Caco-2 (cell line): ENCODE results near the gene KRT28. TPM values are rescaled to one million over a fixed set of nuclear protein-coding genes. Genes with fewer than 3 reads are reported as not detected.

Source experiments
- BruUV-seq: library from RNA; stranded (reverse); fragments of 400-500 nt; replicated peaks from 2 replicates; lab custom pipeline; 2021; lab: Mats Ljungman, UMichigan
- CTCF ChIA-PET: fragments of 300-600 bp; sonication (Branson Sonifier 250); formaldehyde crosslinking; loops from one replicate; lab custom pipeline; 2022; ENCODE audit warnings: antibody characterized with exemption; lab: Charles Lee
- POLR2A ChIA-PET: fragments of 300-600 bp; sonication (Branson Sonifier 250); formaldehyde crosslinking; loops from one replicate; lab custom pipeline; 2022; ENCODE audit warnings: antibody characterized with exemption; lab: Charles Lee
- DNase-seq, 2 experiments: peaks; one replicate each; pipeline versions ENCODE4 v3.0.0 to v3.0.0-alpha.2; 2020 to 2022
- H3K27me3 ChIP-seq: replicated peaks from 2 replicates; pipeline ENCODE4 v1.6.0; 2011; ENCODE audit warnings: low read length; ENCODE audit not compliant: control insufficient read depth, insufficient read depth
- H3K36me3 ChIP-seq: 2 replicates; pipeline ENCODE4 v1.5.1; 2011; ENCODE audit warnings: low read length; ENCODE audit not compliant: control insufficient read depth, insufficient read depth
- H3K4me1 ChIP-seq: fragments of 250-450 bp; sonication (Bioruptor Pico); 2 replicates; pipeline ENCODE4 v1.5.1; 2020; ENCODE audit warnings: mild to moderate bottlenecking
- H3K4me3 ChIP-seq: 2 replicates; pipeline ENCODE4 v1.5.1; 2011; ENCODE audit warnings: low read depth, mild to moderate bottlenecking, control low read depth, low read length
- H3K9me3 ChIP-seq: fragments of 250-450 bp; sonication (Bioruptor Pico); 2 replicates; pipeline ENCODE4 v1.5.1; 2020; ENCODE audit warnings: mild to moderate bottlenecking, moderate library complexity
- H3K27ac Mint-ChIP-seq: one replicate; pipeline ENCODE4 v1.8.0; 2022; ENCODE audit warnings: mixed read lengths; ENCODE audit not compliant: unreplicated experiment
- H3K27me3 Mint-ChIP-seq: one replicate; pipeline ENCODE4 v1.8.0; 2022; ENCODE audit warnings: mixed read lengths; ENCODE audit not compliant: insufficient read depth, unreplicated experiment
- H3K36me3 Mint-ChIP-seq: one replicate; pipeline ENCODE4 v1.8.0; 2022; ENCODE audit warnings: mild to moderate bottlenecking, mixed read lengths; ENCODE audit not compliant: insufficient read depth, unreplicated experiment
- H3K4me1 Mint-ChIP-seq: one replicate; pipeline ENCODE4 v1.8.0; 2022; ENCODE audit warnings: low read depth, mixed read lengths; ENCODE audit not compliant: unreplicated experiment
- H3K4me3 Mint-ChIP-seq: one replicate; pipeline ENCODE4 v1.8.0; 2022; ENCODE audit warnings: mild to moderate bottlenecking, moderate library complexity, mixed read lengths; ENCODE audit not compliant: unreplicated experiment
- H3K9me3 Mint-ChIP-seq: one replicate; pipeline ENCODE4 v1.8.0; 2022; ENCODE audit warnings: mixed read lengths; ENCODE audit not compliant: unreplicated experiment
- CTCF ChIP-seq, 2 experiments: fragments of 200-600 bp in 1 of 2; IDR thresholded peaks; 1 replicate in 1 of 2; 2 replicates in 1 of 2; pipeline versions ENCODE4 v1.5.1 to v1.8.0; 2011 to 2022; ENCODE audit warnings: antibody characterized with exemption in 1 of 2, control low read depth in 1 of 2, inconsistent platforms in 1 of 2, low read depth in 1 of 2, low read length in 1 of 2, mild to moderate bottlenecking in 1 of 2, moderate library complexity in 1 of 2; ENCODE audit not compliant: insufficient read depth in 1 of 2, severe bottlenecking in 1 of 2, unreplicated experiment in 1 of 2
- intact Hi-C: fragments of 100-400 bp; cut with micrococcal nuclease; formaldehyde crosslinking; loops from one replicate; pipeline ENCODE4 v1.10.0; 2022; ENCODE audit not compliant: unreplicated experiment
- total RNA-seq: library from RNA; stranded (reverse); gene quantifications from 2 replicates; pipeline ENCODE4 v1.2.3, GENCODE V29; 2022

Gene KRT28
- total RNA-seq, 1 experiment from 2014 or later: not detected

- no peak for TF ChIP-seq CTCF (IDR thresholded peaks at IDR 0.05; ENCODE audit: insufficient read depth in 1 of 2, low read depth in 1 of 2, low read length in 1 of 2, severe bottlenecking in 1 of 2, unreplicated experiment in 1 of 2)
- H3K4me3 Mint-ChIP-seq: no peak overlapping the region
- no peaks in the 10 kb centered on the region for H3K36me3 Mint-ChIP-seq
- POLR2A ChIA-PET: no interaction called here
- no peaks in the 10 kb centered on the region for H3K4me1 ChIP-seq
- CTCF ChIA-PET: no interaction called here
- intact Hi-C loops: no loop called here
- BruUV-seq: no TSS peak
- no peaks in the 10 kb centered on the region for H3K4me1 Mint-ChIP-seq
- no peaks in the 10 kb centered on the region for H3K27me3 ChIP-seq
- H3K9me3 Mint-ChIP-seq: no peaks in the 10 kb centered on the region
- DNase-seq: no peak
- no peak overlapping the region for H3K4me3 ChIP-seq
- no peaks in the 10 kb centered on the region for H3K27me3 Mint-ChIP-seq
- H3K36me3 ChIP-seq: no peaks in the 10 kb centered on the region
- H3K27ac Mint-ChIP-seq: no peak overlapping the region
- no peaks in the 10 kb centered on the region for H3K9me3 ChIP-seq
These were observed 39.4 kb upstream of the KRT28 start for GRCh38 chr17:40839194-40839593.

GRCh38 chr17:40836020-40836419 lies 36.3 kb upstream of the KRT28 start:
- Histone ChIP-seq H3K9me3 (no peaks in the 10 kb centered on the region), H3K4me3 (no peak overlapping the region), H3K4me1 (no peaks in the 10 kb centered on the region), H3K36me3 (no peaks in the 10 kb centered on the region), H3K27me3 (no peaks in the 10 kb centered on the region)
- no peaks in the 10 kb centered on the region for H3K36me3 Mint-ChIP-seq
- no peaks in the 10 kb centered on the region for H3K4me1 Mint-ChIP-seq
- ChIA-PET CTCF (no interaction called here), POLR2A (no interaction called here)
- no peaks in the 10 kb centered on the region for H3K27me3 Mint-ChIP-seq
- no peak overlapping the region for H3K27ac Mint-ChIP-seq
- intact Hi-C loops: no loop called here
- no peaks in the 10 kb centered on the region for H3K9me3 Mint-ChIP-seq
- H3K4me3 Mint-ChIP-seq: no peak overlapping the region
- no peak for TF ChIP-seq CTCF (IDR thresholded peaks at IDR 0.05; ENCODE audit: insufficient read depth in 1 of 2, low read depth in 1 of 2, low read length in 1 of 2, severe bottlenecking in 1 of 2, unreplicated experiment in 1 of 2)
- BruUV-seq: no TSS peak
- no peak for DNase-seq

GRCh38 chr17:40833882-40834281 lies 34.1 kb upstream of the KRT28 start:
- no peaks in the 10 kb centered on the region for H3K36me3 ChIP-seq
- DNase-seq: no peak
- TF ChIP-seq CTCF (IDR thresholded peaks at IDR 0.05; ENCODE audit: insufficient read depth in 1 of 2, low read depth in 1 of 2, low read length in 1 of 2, severe bottlenecking in 1 of 2, unreplicated experiment in 1 of 2): no peak
- Mint-ChIP-seq H3K4me3 (no peak overlapping the region), H3K27ac (no peak overlapping the region), H3K4me1 (no peaks in the 10 kb centered on the region), H3K9me3 (no peaks in the 10 kb centered on the region), H3K36me3 (no peaks in the 10 kb centered on the region), H3K27me3 (no peaks in the 10 kb centered on the region)
- CTCF ChIA-PET: no interaction called here
- intact Hi-C loops: no loop called here
- no peaks in the 10 kb centered on the region for H3K9me3 ChIP-seq
- no peaks in the 10 kb centered on the region for H3K27me3 ChIP-seq
- POLR2A ChIA-PET: no interaction called here
- no peaks in the 10 kb centered on the region for H3K4me1 ChIP-seq
- no TSS peak for BruUV-seq
- no peak overlapping the region for H3K4me3 ChIP-seq
